H9 (cell line): ENCODE results near the gene SIPA1. TPM values are rescaled to one million over a fixed set of nuclear protein-coding genes. Genes with fewer than 3 reads are reported as not detected.

ENCODE experiments used
- DNase-seq: peaks from one replicate; pipeline ENCODE4 v3.0.0-alpha.2; 2017
- H2AFZ ChIP-seq: one replicate; pipeline ENCODE4 v1.6.1; 2013; ENCODE audit warnings: mild to moderate bottlenecking, low read length, control low read depth, moderate library complexity
- H2AK5ac ChIP-seq: 2 replicates; pipeline ENCODE4 v1.6.1; 2013; ENCODE audit warnings: low read length, control low read depth, mixed read lengths; ENCODE audit not compliant: insufficient read length
- H2BK120ac ChIP-seq: one replicate; pipeline ENCODE4 v1.6.1; 2013; ENCODE audit warnings: low read depth, mild to moderate bottlenecking, low read length, control low read depth, inconsistent platforms; ENCODE audit not compliant: poor library complexity, severe bottlenecking
- H2BK12ac ChIP-seq: 2 replicates; pipeline ENCODE4 v1.6.1; 2013; ENCODE audit warnings: low read length, control low read depth, mixed read lengths, low read depth; ENCODE audit not compliant: insufficient read length
- H2BK15ac ChIP-seq: 2 replicates; pipeline ENCODE4 v1.6.1; 2013; ENCODE audit warnings: low read depth, low read length, control low read depth
- H2BK20ac ChIP-seq: one replicate; pipeline ENCODE4 v1.6.1; 2013; ENCODE audit warnings: low read depth, mild to moderate bottlenecking, low read length, control low read depth, inconsistent platforms; ENCODE audit not compliant: poor library complexity, severe bottlenecking
- H2BK5ac ChIP-seq: 2 replicates; pipeline ENCODE4 v1.6.1; 2013; ENCODE audit warnings: low read length, control low read depth, mixed read lengths; ENCODE audit not compliant: insufficient read length
- H3K14ac ChIP-seq: 2 replicates; pipeline ENCODE4 v1.6.1; 2013; ENCODE audit warnings: low read length, control low read depth; ENCODE audit not compliant: insufficient read depth
- H3K18ac ChIP-seq: 2 replicates; pipeline ENCODE4 v1.6.1; 2013; ENCODE audit warnings: low read depth, mild to moderate bottlenecking, mixed read lengths, low read length, control low read depth; ENCODE audit not compliant: insufficient read length
- H3K23ac ChIP-seq: 2 replicates; pipeline ENCODE4 v1.6.1; 2013; ENCODE audit warnings: low read length, control low read depth, mixed read lengths, low read depth; ENCODE audit not compliant: insufficient read length
- H3K23me2 ChIP-seq: 2 replicates; pipeline ENCODE4 v1.6.1; 2013; ENCODE audit warnings: low read depth, mild to moderate bottlenecking, mixed read lengths, low read length, control low read depth; ENCODE audit not compliant: insufficient read length, poor library complexity, severe bottlenecking
- H3K27ac ChIP-seq: 2 replicates; pipeline ENCODE4 v1.5.1; 2013; ENCODE audit warnings: low read length, control low read depth, mixed read lengths, low read depth; ENCODE audit not compliant: insufficient read length
- H3K27me3 ChIP-seq: 2 replicates; pipeline ENCODE4 v1.6.1; 2013; ENCODE audit warnings: low read length, control low read depth, inconsistent platforms; ENCODE audit not compliant: insufficient read depth
- H3K4ac ChIP-seq: 2 replicates; pipeline ENCODE4 v1.6.1; 2013; ENCODE audit warnings: low read depth, mild to moderate bottlenecking, control low read depth, inconsistent platforms, low read length, moderate library complexity
- H3K4me1 ChIP-seq: 2 replicates; pipeline ENCODE4 v1.6.1; 2013; ENCODE audit warnings: low read length, control low read depth, inconsistent platforms; ENCODE audit not compliant: insufficient read depth
- H3K4me2 ChIP-seq: 2 replicates; pipeline ENCODE4 v1.6.1; 2013; ENCODE audit warnings: low read length, control low read depth, mixed read lengths; ENCODE audit not compliant: insufficient read length, insufficient read depth
- H3K56ac ChIP-seq: 2 replicates; pipeline ENCODE4 v1.6.1; 2013; ENCODE audit warnings: low read depth, mild to moderate bottlenecking, mixed read lengths, low read length, control low read depth; ENCODE audit not compliant: insufficient read length
- H3K79me1 ChIP-seq: 2 replicates; pipeline ENCODE4 v1.6.1; 2013; ENCODE audit warnings: low read depth, mild to moderate bottlenecking, moderate library complexity, low read length, control low read depth, inconsistent platforms; ENCODE audit not compliant: insufficient read depth, poor library complexity, severe bottlenecking
- H3K79me2 ChIP-seq: 2 replicates; pipeline ENCODE4 v1.6.1; 2013; ENCODE audit warnings: low read length, control low read depth, inconsistent platforms; ENCODE audit not compliant: insufficient read depth
- H3K9ac ChIP-seq: 2 replicates; pipeline ENCODE4 v1.6.1; 2013; ENCODE audit warnings: low read length, control low read depth, mixed read lengths; ENCODE audit not compliant: insufficient read length; ENCODE audit errors: extremely low read depth
- H3K9me3 ChIP-seq: one replicate; pipeline ENCODE4 v1.6.1; 2013; ENCODE audit warnings: low read depth, low read length, inconsistent platforms; ENCODE audit not compliant: control insufficient read depth
- H3T11ph ChIP-seq: one replicate; pipeline ENCODE4 v1.6.1; 2013; ENCODE audit warnings: mild to moderate bottlenecking, low read length, control low read depth, inconsistent platforms
- H4K20me1 ChIP-seq: one replicate; pipeline ENCODE4 v1.6.1; 2013; ENCODE audit not compliant: control insufficient read depth, insufficient read length, insufficient read depth
- H4K5ac ChIP-seq: 2 replicates; pipeline ENCODE4 v1.6.1; 2013; ENCODE audit warnings: low read depth, mild to moderate bottlenecking, mixed read lengths, low read length, control low read depth; ENCODE audit not compliant: insufficient read length
- H4K8ac ChIP-seq: replicated peaks from 2 replicates; pipeline ENCODE4 v1.6.1; 2013; ENCODE audit warnings: low read length, control low read depth, mixed read lengths, low read depth; ENCODE audit not compliant: insufficient read length
- H4K91ac ChIP-seq: 2 replicates; pipeline ENCODE4 v1.6.1; 2013; ENCODE audit warnings: low read depth, mild to moderate bottlenecking, moderate library complexity, mixed read lengths, low read length, control low read depth; ENCODE audit not compliant: insufficient read length
- H3K27ac Mint-ChIP-seq, 3 experiments: 2 replicates in 2 of 3; 3 replicates in 1 of 3; pipeline ENCODE4 v1.8.0; 2020 to 2021; ENCODE audit warnings: mixed read lengths in 3 of 3, mild to moderate bottlenecking in 1 of 3, moderate library complexity in 1 of 3
- H3K27me3 Mint-ChIP-seq: 2 replicates; pipeline ENCODE4 v1.8.0; 2021; ENCODE audit warnings: low read depth, mild to moderate bottlenecking, moderate library complexity, mixed read lengths
- H3K36me3 Mint-ChIP-seq, 3 experiments: 2 replicates in 2 of 3; 3 replicates in 1 of 3; pipeline ENCODE4 v1.8.0; 2020 to 2021; ENCODE audit warnings: low read depth in 3 of 3, mixed read lengths in 3 of 3; ENCODE audit not compliant: insufficient read depth in 1 of 3
- H3K4me1 Mint-ChIP-seq, 2 experiments: 2 replicates each; pipeline ENCODE4 v1.8.0; 2020; ENCODE audit warnings: mixed read lengths in 2 of 2
- H3K4me3 Mint-ChIP-seq, 2 experiments: 2 replicates in 1 of 2; 3 replicates in 1 of 2; pipeline ENCODE4 v1.8.0; 2020 to 2021; ENCODE audit warnings: mild to moderate bottlenecking in 2 of 2, mixed read lengths in 2 of 2, moderate library complexity in 1 of 2
- H3K9me3 Mint-ChIP-seq, 2 experiments: 2 replicates in 1 of 2; 3 replicates in 1 of 2; pipeline ENCODE4 v1.8.0; 2020; ENCODE audit warnings: mild to moderate bottlenecking in 2 of 2, mixed read lengths in 2 of 2, moderate library complexity in 1 of 2
- CTCF ChIP-seq: fragments of 200-600 bp; sonication (generic); conservative IDR thresholded peaks from 3 replicates; pipeline ENCODE4 v1.8.0; 2021; ENCODE audit warnings: antibody characterized with exemption, mild to moderate bottlenecking
- WGBS: extraction: QIAGEN DNeasy Blood & Tissue Kit; methylation state at CpG from one replicate; pipeline ENCODE4 v1.1.7; 2013; ENCODE audit warnings: missing lambda C conversion rate, low lambda C conversion rate, mixed read lengths; ENCODE audit not compliant: insufficient read length; ENCODE audit errors: extremely low coverage; 5-methylcytosine and 5-hydroxymethylcytosine counted together
- total RNA-seq: library from RNA; stranded (reverse); gene quantifications from 2 replicates; pipeline ENCODE4 v1.2.1, GENCODE V29; 2021

The SIPA1 gene
- total RNA-seq, 1 experiment from 2014 or later: 32.0 TPM

- Histone ChIP-seq H4K5ac (no peak within 1 kb of the TSS), H4K20me1 (no peaks in the 10 kb centered on the region), H2BK120ac (no peak within 1 kb of the TSS), H3K4ac (no peak within 1 kb of the TSS), H3K27me3 (no peaks in the 10 kb centered on the region; the same call in 1 of the 2 replicates), H3K4me2 (no peak within 1 kb of the TSS), H3K56ac (no peak within 1 kb of the TSS), H3K18ac (no peak within 1 kb of the TSS), H3K4me1 (no peaks in the 10 kb centered on the region; the same call in 1 of the 2 replicates), H3K79me2 (no peaks in the 10 kb centered on the region), H4K91ac (no peak within 1 kb of the TSS), H3K23me2 (no peaks in the 10 kb centered on the region), H3K9ac (no peak within 1 kb of the TSS), H2BK5ac (no peak within 1 kb of the TSS), H4K8ac (no peak within 1 kb of the TSS), H2BK12ac (no peak within 1 kb of the TSS), H3K27ac (no peak within 1 kb of the TSS), H3K9me3 (no peaks in the 10 kb centered on the region), H2BK15ac (no peak within 1 kb of the TSS), H2AFZ (no peak within 1 kb of the TSS), H3K23ac (no peak within 1 kb of the TSS), H3T11ph (no peak within 1 kb of the TSS), H3K79me1 (no peaks in the 10 kb centered on the region), H3K14ac (no peak within 1 kb of the TSS), H2BK20ac (no peak within 1 kb of the TSS), H2AK5ac (no peak within 1 kb of the TSS)
- peaks cover 29% of the 10 kb centered on the region for H3K27me3 Mint-ChIP-seq
- H3K4me3 Mint-ChIP-seq: no peak within 1 kb of the TSS; a peak in 1 of 5 replicates
- H3K4me1 Mint-ChIP-seq: peaks cover 8 to 12% of the 10 kb centered on the region in 2 experiments
- H3K9me3 Mint-ChIP-seq: no peaks in the 10 kb centered on the region
- peaks cover 4 to 16% (median 6%) of the 10 kb centered on the region in 3 experiments; a peak in 6 of 7 replicates for H3K36me3 Mint-ChIP-seq
- DNase-seq: no peak
- no peak within 1 kb of the TSS for H3K27ac Mint-ChIP-seq
- WGBS: no CpG with 5 or more reads among the region's 12 CpGs
- TF ChIP-seq CTCF: no peak
Measured at GRCh38 chr11:65595543-65596281, 42.2 kb upstream of the SIPA1 start, which contains the start of gene KCNK7. Gene KCNK7 (minus strand): TSS chr11:65595800. CDS start chr11:65595772, 28 bp downstream.
